Left ventricle myocardium inferior (tissue), 1 donor: ENCODE measurements around the gene SLC24A3. TPM values are rescaled to one million over a fixed set of nuclear protein-coding genes. Genes with fewer than 3 reads are reported as not detected.

Experiments
- DNase-seq: peaks from one replicate; pipeline ENCODE4 v3.0.0-alpha.2; 2020
- H3K27ac ChIP-seq: fragments of 200-600 bp; replicated peaks from 2 replicates; pipeline ENCODE4 v1.8.0; 2021
- H3K27me3 ChIP-seq: fragments of 200-600 bp; 2 replicates; pipeline ENCODE4 v1.8.0; 2021; ENCODE audit warnings: low read depth
- H3K36me3 ChIP-seq: fragments of 200-600 bp; 2 replicates; pipeline ENCODE4 v1.8.0; 2021
- H3K4me1 ChIP-seq: fragments of 200-600 bp; 2 replicates; pipeline ENCODE4 v1.8.0; 2021
- H3K4me3 ChIP-seq: fragments of 200-600 bp; 2 replicates; pipeline ENCODE4 v1.8.0; 2021; ENCODE audit warnings: mild to moderate bottlenecking, moderate library complexity
- H3K9me3 ChIP-seq: fragments of 200-600 bp; replicated peaks from 2 replicates; pipeline ENCODE4 v1.8.0; 2021
- CTCF ChIP-seq: fragments of 200-600 bp; IDR thresholded peaks from 2 replicates; pipeline ENCODE4 v1.8.0; 2021; ENCODE audit warnings: antibody characterized with exemption, mild to moderate bottlenecking, borderline replicate concordance
- intact Hi-C: fragments of 100-400 bp; cut with micrococcal nuclease; formaldehyde crosslinking; loops from one replicate; pipeline ENCODE4 v1.11.0; 2022
- total RNA-seq: library from RNA; stranded (reverse); fragmentation: NEBNext Ultra II Directional; extraction: Animal tissue kit (Norgen Biotek cat#: 25700); gene quantifications from one replicate; pipeline ENCODE4 v1.2.1, GENCODE V29; 2021
- donor health status: DM: no; HTN: yes; CAD: no; lungs with severe emphysema.

SLC24A3 gene
- total RNA-seq, 1 donor from 2014 or later = 1.3 TPM

- H3K36me3 ChIP-seq = no peaks in the 10 kb centered on the region
- H3K4me1 ChIP-seq = no peaks in the 10 kb centered on the region
- no peak overlapping the region for H3K27ac ChIP-seq
- H3K9me3 ChIP-seq = peaks cover 15% of the 10 kb centered on the region
- no peak for DNase-seq
- H3K27me3 ChIP-seq = peaks cover 43% of the 10 kb centered on the region
- no peak overlapping the region for H3K4me3 ChIP-seq
- intact Hi-C loops = no loop called here
- TF ChIP-seq CTCF = no peak
Observed at GRCh38 chr20:19652591-19653026, 440.2 kb downstream of the SLC24A3 start.

- peaks cover 15% of the 10 kb centered on the region for H3K9me3 ChIP-seq
- no peaks in the 10 kb centered on the region for H3K4me1 ChIP-seq
- H3K27ac ChIP-seq = no peak overlapping the region
- peaks cover 50% of the 10 kb centered on the region for H3K27me3 ChIP-seq
- DNase-seq = no peak
- H3K36me3 ChIP-seq = no peaks in the 10 kb centered on the region
- TF ChIP-seq CTCF = no peak
- intact Hi-C loops = no loop called here
- H3K4me3 ChIP-seq = no peak overlapping the region
Observed at GRCh38 chr20:19653327-19653726, 440.9 kb downstream of the SLC24A3 start.

DNA sequence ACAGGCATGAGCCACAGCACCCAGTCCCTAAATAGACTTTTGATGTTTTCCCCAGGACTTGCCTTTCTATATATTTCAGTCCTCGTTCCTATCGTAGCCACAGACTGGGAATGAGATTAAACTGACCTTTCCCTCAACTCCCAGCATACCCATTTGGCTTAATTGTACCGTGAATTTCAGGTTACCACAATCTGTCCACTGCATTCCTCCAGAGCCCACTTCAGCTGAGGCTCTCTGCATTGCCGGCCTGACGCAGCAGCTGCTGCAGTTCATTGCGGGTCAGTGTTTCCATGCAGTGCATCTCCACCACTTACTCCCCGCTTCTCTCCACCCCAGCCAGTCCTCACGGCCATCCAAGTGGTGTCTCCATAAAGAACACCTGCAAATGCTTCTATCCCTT lies 442.5 kb downstream of the SLC24A3 start:
- intact Hi-C loops = no loop called here
- Histone ChIP-seq H3K27ac (no peak overlapping the region), H3K9me3 (peaks cover 12% of the 10 kb centered on the region), H3K4me1 (no peaks in the 10 kb centered on the region), H3K36me3 (no peaks in the 10 kb centered on the region), H3K27me3 (peaks cover 66% of the 10 kb centered on the region), H3K4me3 (no peak overlapping the region)
- DNase-seq = no peak
- TF ChIP-seq CTCF = no peak

DNA sequence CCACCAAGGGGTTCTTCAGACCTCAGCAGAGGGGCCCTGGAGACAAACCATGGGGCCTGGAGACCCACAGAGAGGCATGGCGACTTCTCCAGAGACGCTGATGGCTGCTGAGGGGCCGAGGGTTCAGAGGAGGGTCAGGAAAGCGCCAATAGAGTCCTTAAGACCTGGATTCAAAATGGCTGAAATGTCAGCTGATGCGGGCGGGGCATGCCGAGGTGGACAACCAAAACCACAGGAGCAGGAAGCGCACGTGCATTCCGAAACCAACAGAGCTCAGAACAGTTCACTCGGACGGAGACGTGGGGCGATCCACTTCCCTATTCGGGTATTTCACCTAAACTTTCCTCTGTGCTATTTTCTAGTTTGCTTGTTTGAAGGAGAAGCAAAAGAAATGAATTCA lies 445.7 kb downstream of the SLC24A3 start:
- TF ChIP-seq CTCF = no peak
- no peak overlapping the region for H3K4me3 ChIP-seq
- no peaks in the 10 kb centered on the region for H3K36me3 ChIP-seq
- intact Hi-C loops = no loop called here
- no peak overlapping the region for H3K27ac ChIP-seq
- DNase-seq = no peak
- peaks cover 4% of the 10 kb centered on the region for H3K4me1 ChIP-seq
- H3K9me3 ChIP-seq = no peaks in the 10 kb centered on the region
- H3K27me3 ChIP-seq = peaks cover 82% of the 10 kb centered on the region

DNA sequence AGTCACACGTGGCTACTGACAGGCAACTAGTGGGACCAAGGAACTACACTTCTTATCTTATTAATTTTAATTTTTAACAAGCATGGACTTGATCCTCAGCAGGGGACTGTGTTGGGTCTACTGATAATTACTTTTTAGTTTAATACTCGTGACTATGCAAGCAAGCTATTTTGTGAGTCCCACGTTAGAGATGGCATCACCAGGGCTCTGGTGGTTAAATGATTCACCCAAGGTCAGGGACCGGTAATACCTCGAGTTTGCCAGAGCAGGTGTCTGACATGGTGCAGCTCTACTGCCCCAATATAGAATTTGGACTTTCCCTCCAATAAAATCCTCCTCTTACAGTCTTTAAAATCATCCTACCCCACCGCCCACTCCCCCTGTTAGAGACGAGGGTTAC lies 447.0 kb downstream of the SLC24A3 start:
- no peak overlapping the region for H3K27ac ChIP-seq
- peaks cover 4% of the 10 kb centered on the region for H3K4me1 ChIP-seq
- peaks cover 86% of the 10 kb centered on the region for H3K27me3 ChIP-seq
- no peak overlapping the region for H3K4me3 ChIP-seq
- DNase-seq = no peak
- H3K36me3 ChIP-seq = no peaks in the 10 kb centered on the region
- TF ChIP-seq CTCF = no peak
- H3K9me3 ChIP-seq = no peaks in the 10 kb centered on the region
- intact Hi-C loops = no loop called here
